Subcutaneous adipose tissue (tissue), 4 donors: ENCODE results near the gene FAF2. TPM values are rescaled to one million over a fixed set of nuclear protein-coding genes. Genes with fewer than 3 reads are reported as not detected.

Experiments
- CTCF ChIP-seq: fragments of 450-650 bp; IDR thresholded peaks from one replicate; pipeline ENCODE4 v1.5.1; 2016; ENCODE audit warnings: low read depth, mild to moderate bottlenecking, control low read depth, antibody characterized with exemption, moderate library complexity
- total RNA-seq, 4 donors: library from RNA; depleted of rRNA; stranded (reverse); fragments of >200 nt; gene quantifications; one replicate each; pipeline ENCODE4 v1.1.0, GENCODE V29; 2016

FAF2 gene
- total RNA-seq, 4 donors from 2014 or later: 21.9 to 32.3 (median 23.9) TPM

- TF ChIP-seq CTCF: no peak
These were observed 21.1 kb downstream of the FAF2 start for GRCh38 chr5:176469296-176469695.

- no peak for TF ChIP-seq CTCF
These were observed 22.4 kb downstream of the FAF2 start for GRCh38 chr5:176470539-176470938.

GRCh38 chr5:176471098-176471497 lies 22.9 kb downstream of the FAF2 start:
- no peak for TF ChIP-seq CTCF

GRCh38 chr5:176473335-176474006 lies 25.3 kb downstream of the FAF2 start:
- no peak for TF ChIP-seq CTCF

GRCh38 chr5:176474476-176474875 lies 26.3 kb downstream of the FAF2 start:
- TF ChIP-seq CTCF: no peak

GRCh38 chr5:176481711-176482110 lies 33.5 kb downstream of the FAF2 start:
- no peak for TF ChIP-seq CTCF

GRCh38 chr5:176485176-176485575 lies 37.0 kb downstream of the FAF2 start:
- no peak for TF ChIP-seq CTCF
